ENCODE data around the gene SCYGR2. TPM values are rescaled to one million over a fixed set of nuclear protein-coding genes. Genes with fewer than 3 reads are reported as not detected.

Gene SCYGR2
- total and polyA plus RNA-seq, 2 donors, result not detected

Other genes with a start within 250 kb of the SCYGR2 start
- gene TM4SF20, start 219.6 kb upstream of the SCYGR2 start, total RNA-seq, result not detected
- not detected for gene TM4SF20, start 219.6 kb upstream of the SCYGR2 start, polyA plus RNA-seq
- not detected for gene SCYGR1, start 210.9 kb upstream of the SCYGR2 start, total RNA-seq
- not detected for gene SCYGR1, start 210.9 kb upstream of the SCYGR2 start, polyA plus RNA-seq
- gene AGFG1, start 126.7 kb upstream of the SCYGR2 start, total RNA-seq, result 49.0 TPM
- 46.4 TPM for gene AGFG1, start 126.7 kb upstream of the SCYGR2 start, polyA plus RNA-seq
- gene SCYGR3, start 15.9 kb downstream of the SCYGR2 start, total RNA-seq, result not detected
- not detected for gene SCYGR3, start 15.9 kb downstream of the SCYGR2 start, polyA plus RNA-seq
- not detected for gene SCYGR4, start 18.6 kb downstream of the SCYGR2 start, total RNA-seq
- not detected for gene SCYGR4, start 18.6 kb downstream of the SCYGR2 start, polyA plus RNA-seq
- gene SCYGR5, start 67.9 kb downstream of the SCYGR2 start, total RNA-seq, result not detected
- gene SCYGR5, start 67.9 kb downstream of the SCYGR2 start, polyA plus RNA-seq, result not detected
- 1.4 TPM for gene SLC19A3, start 119.1 kb downstream of the SCYGR2 start, total RNA-seq
- gene SLC19A3, start 119.1 kb downstream of the SCYGR2 start, polyA plus RNA-seq, result 1.4 TPM
- gene SCYGR6, start 125.9 kb downstream of the SCYGR2 start, total RNA-seq, result not detected
- not detected for gene SCYGR6, start 125.9 kb downstream of the SCYGR2 start, polyA plus RNA-seq
- gene SCYGR7, start 129.4 kb downstream of the SCYGR2 start, total RNA-seq, result not detected
- gene SCYGR7, start 129.4 kb downstream of the SCYGR2 start, polyA plus RNA-seq, result not detected
- gene SCYGR8, start 147.0 kb downstream of the SCYGR2 start, total RNA-seq, result not detected
- gene SCYGR8, start 147.0 kb downstream of the SCYGR2 start, polyA plus RNA-seq, result not detected
- not detected for gene CCL20, start 214.9 kb downstream of the SCYGR2 start, total RNA-seq
- gene CCL20, start 214.9 kb downstream of the SCYGR2 start, polyA plus RNA-seq, result 1.5 TPM

All from urinary bladder (tissue), 2 donors.